ENCODE data around the gene SCT. TPM values are rescaled to one million over a fixed set of nuclear protein-coding genes. Genes with fewer than 3 reads are reported as not detected.

Gene SCT
- not detected in 2 replicates for total RNA-seq

- ChIA-PET POLR2A (interaction anchor here (0.6 kb wide), 1 partner anchor 27 kb away, joined by 6 read pairs; no protein-coding TSS in a partner anchor), CTCF (no interaction called here)
- H3K4me1 Mint-ChIP-seq: peaks cover 14% of the 10 kb centered on the region
- H3K27ac Mint-ChIP-seq: no peak within 1 kb of the TSS
- no peak for ATAC-seq (ENCODE audit: low read depth)
- H3K4me3 Mint-ChIP-seq: no peak within 1 kb of the TSS
- H3K36me3 Mint-ChIP-seq (ENCODE audit: low read depth): no peaks in the 10 kb centered on the region
- intact Hi-C loops (cut with micrococcal nuclease): no loop called here
- TF ChIP-seq, protein P1, sequence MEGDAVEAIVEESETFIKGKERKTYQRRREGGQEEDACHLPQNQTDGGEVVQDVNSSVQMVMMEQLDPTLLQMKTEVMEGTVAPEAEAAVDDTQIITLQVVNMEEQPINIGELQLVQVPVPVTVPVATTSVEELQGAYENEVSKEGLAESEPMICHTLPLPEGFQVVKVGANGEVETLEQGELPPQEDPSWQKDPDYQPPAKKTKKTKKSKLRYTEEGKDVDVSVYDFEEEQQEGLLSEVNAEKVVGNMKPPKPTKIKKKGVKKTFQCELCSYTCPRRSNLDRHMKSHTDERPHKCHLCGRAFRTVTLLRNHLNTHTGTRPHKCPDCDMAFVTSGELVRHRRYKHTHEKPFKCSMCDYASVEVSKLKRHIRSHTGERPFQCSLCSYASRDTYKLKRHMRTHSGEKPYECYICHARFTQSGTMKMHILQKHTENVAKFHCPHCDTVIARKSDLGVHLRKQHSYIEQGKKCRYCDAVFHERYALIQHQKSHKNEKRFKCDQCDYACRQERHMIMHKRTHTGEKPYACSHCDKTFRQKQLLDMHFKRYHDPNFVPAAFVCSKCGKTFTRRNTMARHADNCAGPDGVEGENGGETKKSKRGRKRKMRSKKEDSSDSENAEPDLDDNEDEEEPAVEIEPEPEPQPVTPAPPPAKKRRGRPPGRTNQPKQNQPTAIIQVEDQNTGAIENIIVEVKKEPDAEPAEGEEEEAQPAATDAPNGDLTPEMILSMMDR (IDR thresholded peaks at IDR 0.05): no peak
- peaks cover 25% of the 10 kb centered on the region for H3K27me3 Mint-ChIP-seq
- H3K9me3 Mint-ChIP-seq: no peaks in the 10 kb centered on the region
- peak; percentile 14 for DNase-seq
Measured at GRCh38 chr11:626475-627307, at the start of gene SCT. Gene SCT, minus strand, starts transcription at chr11:627181. Its CDS starts 38 bp downstream, at chr11:627143.

- TF ChIP-seq, protein P1 (IDR thresholded peaks at IDR 0.05): no peak
- ATAC-seq (ENCODE audit: low read depth): no peak
- CTCF ChIA-PET: interaction anchor here (1.0 kb wide), 1 partner anchor 49 kb away, joined by 3 read pairs; no protein-coding TSS in a partner anchor
Measured at GRCh38 chr11:674406-674805, 47.4 kb upstream of the SCT start.

GRCh38 chr11:673866-674265 lies 46.9 kb upstream of the SCT start:
- Mint-ChIP-seq H3K27me3 (no peaks in the 10 kb centered on the region), H3K36me3 (ENCODE audit: low read depth) (peaks cover 49% of the 10 kb centered on the region), H3K27ac (no peak overlapping the region), H3K4me3 (no peak overlapping the region), H3K9me3 (no peaks in the 10 kb centered on the region), H3K4me1 (no peaks in the 10 kb centered on the region)
- ChIA-PET POLR2A (no interaction called here), CTCF (no interaction called here)
- ATAC-seq (ENCODE audit: low read depth) (no peak), DNase-seq (no peak)
- TF ChIP-seq, protein P1 (IDR thresholded peaks at IDR 0.05): no peak
- intact Hi-C loops (cut with micrococcal nuclease): no loop called here

More at GRCh38 chr11:674406-674805, 47.4 kb upstream of the SCT start:
- intact Hi-C loops (cut with micrococcal nuclease): no loop called here
- no peaks in the 10 kb centered on the region for H3K4me1 Mint-ChIP-seq
- DNase-seq: no peak
- no peaks in the 10 kb centered on the region for H3K27me3 Mint-ChIP-seq
- POLR2A ChIA-PET: no interaction called here
- H3K36me3 Mint-ChIP-seq (ENCODE audit: low read depth): peaks cover 55% of the 10 kb centered on the region
- no peak overlapping the region for H3K4me3 Mint-ChIP-seq
- no peaks in the 10 kb centered on the region for H3K9me3 Mint-ChIP-seq
- H3K27ac Mint-ChIP-seq: no peak overlapping the region

GRCh38 chr11:665704-666281 lies 38.8 kb upstream of the SCT start:
- Mint-ChIP-seq H3K4me1 (no peaks in the 10 kb centered on the region), H3K36me3 (ENCODE audit: low read depth) (peaks cover 27% of the 10 kb centered on the region), H3K27ac (no peak overlapping the region), H3K4me3 (no peak overlapping the region), H3K9me3 (no peaks in the 10 kb centered on the region), H3K27me3 (no peaks in the 10 kb centered on the region)
- intact Hi-C loops (cut with micrococcal nuclease): no loop called here
- TF ChIP-seq, protein P1 (IDR thresholded peaks at IDR 0.05): no peak
- DNase-seq: no peak
- POLR2A ChIA-PET: interaction anchor here (1.1 kb wide), 1 partner anchor 31 kb away, joined by 4 read pairs; no protein-coding TSS in a partner anchor
- CTCF ChIA-PET: interaction anchor here (1.3 kb wide), 1 partner anchor 56 kb away, joined by 5 read pairs; no protein-coding TSS in a partner anchor
- no peak for ATAC-seq (ENCODE audit: low read depth)
